Middle frontal gyrus (tissue), 1 donor: Measurements from ENCODE around the gene COPZ2.
"Not testable (repeated sequence)": the region's sequence is repeated elsewhere in the genome, so short reads cannot be mapped to it uniquely, and the experiment has no call there.

Experiments
- DNase-seq: peaks from one replicate; pipeline ENCODE4 v3.0.0-alpha.2; 2015; ENCODE audit warnings: low spot score; ENCODE audit errors: extremely low spot score

COPZ2 gene

GRCh38 chr17:48006936-48007709, 30.5 kb downstream of the COPZ2 start:
- DNase-seq, result no peak

- DNase-seq, result no peak
Measured at GRCh38 chr17:48004983-48005382, 32.6 kb downstream of the COPZ2 start.

- no peak for DNase-seq
Measured at GRCh38 chr17:48003417-48004151, 34.0 kb downstream of the COPZ2 start.

- DNase-seq, result no peak
Measured at GRCh38 chr17:48002916-48003416, 34.6 kb downstream of the COPZ2 start.

- no peak for DNase-seq
Measured at GRCh38 chr17:48002266-48002915, 35.2 kb downstream of the COPZ2 start.

GRCh38 chr17:48001657-48002056, 35.9 kb downstream of the COPZ2 start:
- DNase-seq, result not testable (repeated sequence)

DNA sequence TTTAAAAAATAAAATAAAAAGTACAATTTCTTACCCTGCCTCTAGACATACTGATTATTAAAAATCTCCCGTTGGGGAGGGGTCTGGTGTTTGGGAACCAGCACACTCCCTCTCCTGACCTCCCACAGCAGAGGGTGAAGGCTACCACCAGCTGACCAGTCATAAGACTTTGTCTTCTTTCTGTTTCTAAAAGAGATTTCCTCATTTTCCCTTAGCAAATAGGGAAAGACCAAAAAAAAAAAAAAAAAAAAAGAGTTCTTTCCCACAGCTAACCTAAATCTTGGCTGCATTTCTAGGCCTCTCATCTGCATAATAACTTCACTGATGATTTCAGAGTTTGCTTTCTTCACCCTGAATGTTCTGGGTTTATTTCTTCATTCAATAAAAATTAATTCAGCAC, 36.4 kb downstream of the COPZ2 start:
- no peak for DNase-seq

DNA sequence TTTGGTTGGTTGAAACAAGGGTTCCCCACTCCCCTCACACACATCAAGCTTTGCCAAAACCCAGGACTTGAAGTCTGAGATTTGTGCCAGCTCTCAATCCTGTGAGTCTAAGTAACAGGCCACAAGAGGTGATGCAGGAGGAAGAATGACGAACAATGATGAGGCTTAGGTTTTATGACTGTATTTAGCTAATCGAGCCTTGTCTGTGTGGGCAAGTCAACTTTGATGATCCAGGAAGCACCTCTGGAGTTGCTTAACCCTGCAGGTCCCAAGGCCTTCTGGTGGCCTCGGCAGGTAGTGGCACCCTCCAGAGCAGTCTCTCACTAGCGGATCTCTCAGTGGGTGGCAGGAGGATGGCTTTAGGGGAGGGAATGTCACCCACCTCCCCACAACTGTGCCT, 38.0 kb downstream of the COPZ2 start:
- DNase-seq, result no peak

- no peak for DNase-seq
Measured at GRCh38 chr17:47998044-47998443, 39.6 kb downstream of the COPZ2 start.

DNA sequence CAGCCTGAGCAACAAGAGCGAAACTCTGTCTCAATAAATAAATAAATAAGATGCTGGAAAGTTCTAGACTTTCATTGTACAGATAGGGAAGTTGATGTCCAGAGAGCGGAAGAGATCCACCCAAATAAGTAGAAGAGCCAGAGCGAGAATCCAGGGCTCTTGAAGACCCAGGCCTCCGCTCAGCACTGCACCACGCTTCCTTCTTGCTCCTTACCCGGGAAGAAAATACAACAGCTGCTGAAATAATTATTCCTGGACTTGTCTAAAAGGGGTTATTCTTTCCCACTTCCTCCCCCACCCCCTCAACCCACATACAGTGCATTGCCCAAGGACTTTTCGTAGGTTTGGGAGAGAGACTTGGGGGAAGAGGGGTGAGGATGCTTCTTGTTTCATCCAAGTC, 40.0 kb downstream of the COPZ2 start:
- DNase-seq, result no peak

- no peak for DNase-seq
Measured at GRCh38 chr17:47996201-47996600, 41.4 kb downstream of the COPZ2 start.

DNA sequence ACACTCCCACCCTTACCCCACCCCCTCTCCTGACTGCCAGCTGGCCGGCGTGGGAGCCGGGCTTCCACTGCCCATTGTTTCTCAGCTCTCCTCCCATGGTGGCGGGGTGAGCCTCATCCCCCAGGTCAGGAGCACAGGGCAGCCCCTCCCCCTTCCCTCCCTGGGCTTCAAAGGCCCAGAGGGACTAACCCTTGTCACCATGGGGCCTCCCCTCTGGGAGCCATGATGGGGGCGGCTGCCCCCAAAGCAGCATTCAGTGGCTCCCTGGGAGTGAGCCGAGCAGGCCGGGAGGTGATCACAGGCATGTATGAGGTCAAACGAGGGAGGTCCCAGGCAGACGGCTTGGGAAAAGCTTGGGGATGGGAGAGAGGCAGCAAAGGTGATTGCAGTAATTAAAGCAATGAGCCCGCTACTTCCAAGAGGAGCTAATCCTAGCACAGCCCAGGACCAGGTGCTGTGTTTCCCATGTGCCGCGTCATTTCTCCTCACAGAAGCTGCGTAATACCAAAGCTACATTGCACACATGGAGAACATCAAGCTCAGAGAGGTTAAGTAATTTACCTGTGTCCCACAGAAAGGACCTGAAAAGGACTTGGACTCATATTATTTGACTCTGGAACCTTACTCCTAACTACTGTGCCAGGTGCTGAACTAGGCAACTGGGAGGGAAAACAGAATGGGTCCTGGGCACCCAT, 42.2 kb downstream of the COPZ2 start:
- DNase-seq, result no peak

DNA sequence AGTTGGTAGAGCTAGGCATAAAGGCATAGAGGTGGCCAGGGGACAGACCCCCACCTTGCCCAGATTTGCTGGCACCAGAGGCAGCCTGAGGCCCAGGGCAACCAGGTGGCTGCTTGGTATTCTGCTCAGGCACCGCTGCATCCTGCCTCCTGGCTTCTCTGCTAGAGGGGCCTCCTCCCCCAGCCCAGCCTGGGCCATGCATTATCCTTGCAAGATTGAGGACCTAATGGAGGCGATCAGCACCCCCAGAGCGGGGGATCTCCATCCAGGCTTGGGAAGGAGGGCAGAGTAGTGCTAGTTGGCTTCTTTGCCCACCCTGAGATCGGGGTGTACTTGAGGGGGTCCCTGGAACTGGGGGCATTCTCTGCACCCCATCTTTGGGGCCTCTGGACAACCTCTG, 42.9 kb downstream of the COPZ2 start:
- no peak for DNase-seq

DNA sequence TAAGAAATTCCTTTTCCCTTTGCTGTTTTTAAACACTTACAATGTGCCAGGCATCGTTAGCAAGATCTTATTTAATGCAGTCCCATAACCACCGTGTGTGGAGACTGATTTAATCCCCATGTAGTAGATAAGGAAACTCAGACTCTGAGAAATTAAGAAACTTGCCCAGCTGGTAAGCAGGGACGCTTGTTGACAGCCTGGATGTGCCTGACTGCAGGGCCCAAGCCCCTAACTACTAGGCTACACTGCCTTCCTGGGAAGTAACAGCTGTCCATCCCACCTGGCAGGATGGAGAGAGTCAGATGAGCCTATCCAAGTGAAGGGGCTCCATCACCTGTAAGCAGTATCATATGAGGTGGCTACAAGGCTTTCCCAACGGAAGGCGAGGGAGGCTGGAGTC, 43.6 kb downstream of the COPZ2 start:
- DNase-seq, result no peak

DNA sequence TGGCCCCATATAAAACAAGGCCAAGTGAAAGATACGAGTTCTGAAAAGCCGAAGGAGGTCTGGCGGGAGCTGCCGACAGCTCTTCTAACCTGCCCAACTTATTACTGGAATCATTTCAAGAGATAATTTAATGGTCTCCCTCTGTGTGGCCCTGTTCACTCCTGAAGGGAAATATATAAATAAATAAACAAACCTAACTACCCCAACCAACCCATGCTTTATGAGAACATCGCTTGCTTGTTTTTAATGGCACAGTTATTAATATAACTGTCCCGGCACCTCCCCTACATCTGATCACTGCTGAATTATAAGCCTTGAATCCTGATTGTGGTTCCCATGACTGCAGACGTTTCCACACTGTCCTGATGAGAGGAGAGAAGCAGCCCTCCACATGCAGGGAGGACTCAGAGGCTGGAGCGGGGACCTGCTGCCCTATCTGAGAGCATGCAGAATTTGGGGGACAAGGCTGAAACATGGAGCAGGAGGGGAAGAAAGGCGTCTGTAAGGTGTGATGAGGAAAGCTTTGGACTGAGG, 44.5 kb downstream of the COPZ2 start:
- DNase-seq, result no peak

GRCh38 chr17:47992216-47992615, 45.4 kb downstream of the COPZ2 start:
- DNase-seq, result no peak

DNA sequence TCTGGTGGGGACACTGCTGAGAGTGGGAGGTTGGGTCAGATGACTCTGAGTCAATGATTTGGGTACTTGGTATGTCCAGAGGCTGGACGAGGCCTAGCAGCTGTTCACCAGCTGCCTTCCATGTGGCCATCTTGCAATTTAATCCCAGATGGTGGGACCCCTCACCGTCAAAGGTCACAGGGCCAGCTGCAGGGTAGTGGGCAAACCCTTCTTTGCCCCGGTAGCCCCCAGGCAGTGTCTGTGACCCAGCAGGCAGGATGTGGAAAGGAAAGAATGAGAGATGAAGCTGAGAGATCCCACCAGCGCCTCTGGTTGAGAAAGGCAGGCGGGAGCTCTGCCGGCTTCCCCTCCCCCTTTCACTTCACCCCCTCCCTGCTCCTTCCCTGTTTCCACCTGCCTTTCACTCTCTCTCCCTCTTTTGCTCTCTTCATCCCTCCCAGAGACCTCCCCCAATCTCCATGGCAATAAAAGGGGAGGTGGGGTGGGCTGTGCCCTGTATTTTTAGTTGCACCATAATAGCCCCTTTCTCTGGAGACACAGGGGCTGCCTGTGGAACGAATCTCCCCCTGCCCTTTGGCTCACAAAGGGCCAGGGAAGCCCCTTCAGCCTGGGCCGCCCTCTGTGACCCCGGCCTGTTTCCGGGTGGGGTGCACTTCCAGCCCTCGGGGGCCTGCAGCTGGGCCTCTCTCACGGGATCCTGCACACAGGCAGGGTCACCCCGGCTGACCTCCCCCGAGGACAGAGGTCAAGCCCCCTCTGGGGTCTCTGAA, 46.5 kb downstream of the COPZ2 start:
- no peak for DNase-seq

DNA sequence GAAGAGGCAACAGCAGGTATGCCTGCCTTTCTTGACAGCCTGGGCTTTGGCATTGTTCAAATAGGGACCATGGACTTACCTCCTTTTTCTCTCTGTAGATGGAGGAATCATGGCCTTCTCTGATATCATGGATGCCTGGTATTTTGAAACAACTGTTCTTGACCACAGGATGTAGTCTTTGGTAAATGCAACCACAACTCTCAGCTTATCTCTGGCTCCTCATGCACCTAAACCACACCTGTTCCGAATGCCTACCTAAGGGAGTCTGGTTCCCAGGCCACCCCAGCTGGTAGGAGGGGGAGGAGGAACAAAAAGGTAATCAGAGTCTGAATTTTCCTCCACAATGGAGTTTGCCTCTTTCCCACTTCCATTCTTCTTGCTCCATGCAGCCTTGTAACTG, 47.9 kb downstream of the COPZ2 start:
- no peak for DNase-seq

DNA sequence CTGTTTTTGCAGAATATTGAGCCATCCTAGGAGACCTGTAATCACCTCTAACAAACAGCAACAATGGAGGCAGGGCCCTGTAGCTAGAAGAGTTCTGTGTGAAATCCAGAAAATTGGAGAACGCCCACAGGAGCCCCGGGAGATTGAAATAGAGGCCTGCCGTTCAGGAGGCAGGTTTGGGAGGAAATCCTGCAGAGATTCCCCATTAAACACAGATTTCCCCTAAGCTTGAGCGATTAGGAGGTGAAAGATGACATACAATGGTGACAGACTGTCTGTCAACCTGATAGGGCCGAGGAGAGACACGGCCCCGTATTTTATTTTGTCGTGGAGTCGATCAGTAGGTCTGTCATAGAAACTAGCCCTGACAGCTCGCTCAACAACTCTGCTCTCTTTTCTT, 48.4 kb downstream of the COPZ2 start:
- DNase-seq, result no peak

GRCh38 chr17:47988445-47988844, 49.2 kb downstream of the COPZ2 start:
- DNase-seq, result not testable (repeated sequence)
